Lower lobe of right lung (tissue), 2 donors: ENCODE data around the gene CEACAM16. TPM values are rescaled to one million over a fixed set of nuclear protein-coding genes. Genes with fewer than 3 reads are reported as not detected.
A peak's percentile ranks its signal among the peaks of the same experiment; 100 is the strongest.
"Not testable (repeated sequence)": the region's sequence is repeated elsewhere in the genome, so short reads cannot be mapped to it uniquely, and the experiment has no call there.

Experiments used
- ATAC-seq, 2 donors: fragments of 200-7000 bp; cut with Tn5 transposase; one replicate each; pipeline ENCODE4 v1.9.1; 2020 to 2022; ENCODE audit warnings: mild to moderate bottlenecking in 2 of 2, moderate library complexity in 2 of 2
- DNase-seq: peaks from one replicate; pipeline ENCODE4 v3.0.0-alpha.2; 2020
- H3K27ac ChIP-seq: fragments of 200-600 bp; one replicate; pipeline ENCODE4 v1.8.0; 2022
- H3K27me3 ChIP-seq: fragments of 200-600 bp; one replicate; pipeline ENCODE4 v1.8.0; 2022; ENCODE audit warnings: low read depth
- H3K36me3 ChIP-seq: fragments of 200-600 bp; one replicate; pipeline ENCODE4 v1.8.0; 2022; ENCODE audit warnings: mild to moderate bottlenecking
- H3K4me1 ChIP-seq: fragments of 200-600 bp; one replicate; pipeline ENCODE4 v1.8.0; 2022
- H3K4me3 ChIP-seq: fragments of 200-600 bp; one replicate; pipeline ENCODE4 v1.8.0; 2022; ENCODE audit warnings: mild to moderate bottlenecking
- H3K9me3 ChIP-seq: fragments of 200-600 bp; one replicate; pipeline ENCODE4 v1.8.0; 2022
- intact Hi-C: fragments of 100-400 bp; cut with DNase I; formaldehyde crosslinking; loops from one replicate; pipeline ENCODE4 v1.11.0; 2022
- total RNA-seq: library from RNA; stranded (reverse); fragmentation: NEBNext Ultra II Directional; extraction: Animal tissue kit (Norgen Biotek cat#: 25700); gene quantifications from one replicate; pipeline ENCODE4 v1.2.1, GENCODE V29; 2021
- TF ChIP-seq, protein P1 (sequence below): fragments of 200-600 bp; IDR thresholded peaks from one replicate; pipeline ENCODE4 v1.8.0; 2022; ENCODE audit warnings: antibody characterized with exemption, mild to moderate bottlenecking
- donor health status: DM: no; HTN: yes; CAD: no; lungs with severe emphysema.

Gene CEACAM16
- total RNA-seq, 1 donor from 2014 or later, result not detected

DNA sequence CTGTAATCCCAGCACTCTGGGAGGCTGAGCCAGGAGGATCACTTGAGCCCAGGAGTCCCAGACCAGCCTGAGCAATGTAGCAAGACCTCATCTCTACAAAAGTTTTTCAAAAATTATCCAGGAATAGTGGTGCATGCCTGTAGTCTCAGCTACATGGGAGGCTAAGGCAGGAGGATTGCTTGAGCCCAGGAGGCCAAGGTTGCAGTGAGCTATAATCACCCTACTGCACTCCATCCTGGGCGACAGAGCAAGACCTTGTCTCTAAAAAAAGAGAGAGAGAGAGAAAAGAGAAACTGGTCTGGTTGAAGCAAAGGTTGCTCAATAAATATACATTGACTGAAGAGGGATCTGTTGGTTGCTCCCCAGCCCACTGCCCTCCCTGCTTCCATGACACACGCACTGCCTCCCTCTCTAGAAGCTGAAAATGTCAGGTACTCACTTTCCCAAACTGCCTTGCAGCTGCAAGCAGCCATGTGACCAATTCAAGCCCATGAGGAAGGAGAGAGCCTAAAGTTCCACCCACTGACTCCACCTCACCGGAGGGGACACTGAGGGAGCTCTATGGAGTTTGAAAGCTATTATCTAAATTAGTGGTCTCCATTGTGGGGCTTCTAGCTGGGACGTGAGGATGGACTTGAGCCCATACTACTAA, 14.0 kb downstream of the CEACAM16 start:
- peaks cover 4% of the 10 kb centered on the region for H3K9me3 ChIP-seq
- H3K36me3 ChIP-seq, result no peaks in the 10 kb centered on the region
- H3K4me1 ChIP-seq, result peaks cover 10% of the 10 kb centered on the region
- DNase-seq (no peak), ATAC-seq (peak in 1 of 2 donors; percentile 36)
- intact Hi-C loops, result no loop called here
- no peak overlapping the region for H3K4me3 ChIP-seq
- no peak overlapping the region for H3K27ac ChIP-seq
- TF ChIP-seq, protein P1, sequence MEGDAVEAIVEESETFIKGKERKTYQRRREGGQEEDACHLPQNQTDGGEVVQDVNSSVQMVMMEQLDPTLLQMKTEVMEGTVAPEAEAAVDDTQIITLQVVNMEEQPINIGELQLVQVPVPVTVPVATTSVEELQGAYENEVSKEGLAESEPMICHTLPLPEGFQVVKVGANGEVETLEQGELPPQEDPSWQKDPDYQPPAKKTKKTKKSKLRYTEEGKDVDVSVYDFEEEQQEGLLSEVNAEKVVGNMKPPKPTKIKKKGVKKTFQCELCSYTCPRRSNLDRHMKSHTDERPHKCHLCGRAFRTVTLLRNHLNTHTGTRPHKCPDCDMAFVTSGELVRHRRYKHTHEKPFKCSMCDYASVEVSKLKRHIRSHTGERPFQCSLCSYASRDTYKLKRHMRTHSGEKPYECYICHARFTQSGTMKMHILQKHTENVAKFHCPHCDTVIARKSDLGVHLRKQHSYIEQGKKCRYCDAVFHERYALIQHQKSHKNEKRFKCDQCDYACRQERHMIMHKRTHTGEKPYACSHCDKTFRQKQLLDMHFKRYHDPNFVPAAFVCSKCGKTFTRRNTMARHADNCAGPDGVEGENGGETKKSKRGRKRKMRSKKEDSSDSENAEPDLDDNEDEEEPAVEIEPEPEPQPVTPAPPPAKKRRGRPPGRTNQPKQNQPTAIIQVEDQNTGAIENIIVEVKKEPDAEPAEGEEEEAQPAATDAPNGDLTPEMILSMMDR, result no peak
- H3K27me3 ChIP-seq, result no peaks in the 10 kb centered on the region

DNA sequence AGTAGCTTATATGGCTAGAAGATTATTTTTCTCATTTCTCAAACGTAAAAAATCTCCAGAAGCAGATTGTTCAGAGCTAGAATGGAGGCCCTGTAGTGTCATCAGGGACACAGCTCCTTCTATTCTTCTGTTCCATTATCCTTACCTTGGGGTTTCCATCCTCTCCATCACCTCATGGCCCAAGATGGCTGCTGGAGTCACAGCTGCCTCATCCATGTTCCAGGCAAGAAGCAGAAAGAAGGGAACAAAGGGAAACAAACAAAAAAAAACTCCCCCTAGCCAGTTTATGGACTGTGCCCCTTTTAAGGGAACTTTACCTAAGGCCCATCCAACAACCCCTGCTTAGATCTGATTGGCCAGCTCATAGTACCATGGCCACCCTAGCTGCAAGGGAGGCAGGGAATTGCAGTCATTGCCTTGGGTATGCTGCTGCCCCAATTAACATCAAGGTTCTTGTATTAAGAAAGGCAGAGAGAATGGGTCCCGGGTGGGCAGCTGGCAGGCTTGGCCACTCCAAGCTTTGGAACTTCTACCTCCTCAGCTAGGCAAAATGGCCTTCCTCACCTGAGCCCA, 15.7 kb downstream of the CEACAM16 start:
- intact Hi-C loops, result no loop called here
- peaks cover 25% of the 10 kb centered on the region for H3K4me1 ChIP-seq
- H3K9me3 ChIP-seq, result peaks cover 4% of the 10 kb centered on the region
- no peaks in the 10 kb centered on the region for H3K27me3 ChIP-seq
- ATAC-seq (no peak), DNase-seq (no peak)
- H3K36me3 ChIP-seq, result no peaks in the 10 kb centered on the region
- H3K27ac ChIP-seq, result no peak overlapping the region
- TF ChIP-seq, protein P1, result no peak
- no peak overlapping the region for H3K4me3 ChIP-seq

DNA sequence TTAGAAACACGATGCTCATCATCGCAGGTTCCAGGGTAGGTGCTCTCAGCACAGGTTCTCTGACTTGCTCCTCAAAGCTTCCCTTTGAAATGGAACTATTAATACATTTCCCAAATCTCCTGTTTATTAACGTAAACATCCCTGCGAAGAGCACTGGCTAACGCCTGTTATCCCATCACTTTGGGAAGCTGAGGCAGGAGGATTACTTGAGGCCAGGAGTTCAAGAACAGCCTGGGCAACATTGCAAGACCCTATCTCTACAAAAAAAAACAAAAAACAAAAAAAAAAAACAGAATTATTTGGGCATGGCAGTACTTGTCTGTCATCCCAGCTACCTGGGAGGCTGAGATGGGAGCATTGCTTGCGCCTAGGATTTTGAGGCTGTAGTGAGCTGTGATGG, 18.7 kb downstream of the CEACAM16 start:
- Histone ChIP-seq H3K4me3 (no peak overlapping the region), H3K9me3 (peaks cover 4% of the 10 kb centered on the region), H3K27me3 (no peaks in the 10 kb centered on the region), H3K36me3 (no peaks in the 10 kb centered on the region), H3K4me1 (peaks cover 50% of the 10 kb centered on the region), H3K27ac (peak overlapping the region; percentile 83)
- TF ChIP-seq, protein P1, result no peak
- ATAC-seq (no peak), DNase-seq (no peak)
- intact Hi-C loops, result no loop called here

DNA sequence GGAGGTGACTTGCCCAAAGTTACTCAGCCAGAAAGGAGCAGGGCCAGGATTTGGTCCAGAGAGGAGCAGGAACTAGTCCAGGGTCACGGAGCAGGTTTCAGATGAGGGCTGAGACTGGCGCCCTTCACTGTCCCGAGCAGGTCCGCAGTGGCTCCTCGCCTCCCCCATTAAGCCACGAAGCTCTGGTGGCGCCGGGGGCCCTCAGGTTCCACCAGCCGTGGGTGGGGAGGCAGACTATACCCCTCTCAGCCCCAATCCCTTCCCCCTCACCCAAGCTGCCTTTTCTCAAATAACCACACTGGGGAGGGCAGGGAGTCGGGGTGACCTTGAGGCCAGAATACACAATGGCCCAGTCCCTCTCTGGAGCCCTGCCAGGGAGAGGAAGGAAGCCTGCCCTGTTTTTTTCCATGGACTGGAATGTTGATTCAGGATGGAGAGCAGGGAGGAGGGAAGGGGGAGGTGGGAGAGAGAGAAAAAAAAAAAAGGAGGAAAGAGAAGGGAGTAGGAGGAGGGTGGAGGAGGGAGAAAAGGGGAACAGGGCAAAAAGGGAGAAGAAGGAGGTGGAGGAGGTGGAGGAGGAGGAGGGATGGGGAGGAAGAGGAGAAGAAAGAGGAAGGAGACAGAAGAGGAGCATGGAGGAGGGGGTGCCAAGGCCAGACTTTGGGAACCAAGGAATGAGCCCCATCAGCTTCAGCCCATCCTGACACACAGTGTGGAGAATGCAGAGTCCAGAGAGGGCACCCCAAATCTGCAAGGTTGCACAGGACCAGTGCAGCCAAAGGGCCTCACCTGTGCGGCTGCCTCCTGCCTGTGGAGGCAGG, 19.7 kb downstream of the CEACAM16 start:
- DNase-seq, result peak; percentile 74
- intact Hi-C loops, result no loop called here
- TF ChIP-seq, protein P1, result no peak
- ATAC-seq, result peak; percentile 62 to 80
- Histone ChIP-seq H3K36me3 (no peaks in the 10 kb centered on the region), H3K9me3 (peaks cover 4% of the 10 kb centered on the region), H3K4me3 (peak overlapping the region; percentile 27), H3K4me1 (peaks cover 61% of the 10 kb centered on the region), H3K27ac (peak overlapping the region; percentile 83), H3K27me3 (no peaks in the 10 kb centered on the region)

DNA sequence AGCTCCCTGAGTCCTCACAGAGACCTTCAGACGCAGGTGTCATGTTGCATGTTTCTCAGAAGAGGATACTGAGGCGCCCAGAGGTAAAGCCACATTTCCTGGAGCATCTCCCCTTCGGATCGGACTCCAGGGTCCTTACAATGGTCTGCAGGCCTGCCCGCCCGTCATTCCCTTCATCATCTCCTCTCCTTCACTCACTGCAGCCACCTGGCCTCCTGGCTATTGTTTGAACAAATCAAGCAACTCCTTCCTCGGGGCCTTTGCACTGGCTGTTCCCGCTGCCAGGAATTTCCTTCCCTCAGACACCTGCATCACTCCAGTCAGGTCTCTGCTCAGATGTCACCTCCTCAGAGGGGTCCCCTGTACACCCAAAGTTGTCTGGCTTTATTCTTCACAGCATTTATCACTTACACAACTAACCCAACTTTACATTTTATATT, 20.3 kb downstream of the CEACAM16 start:
- intact Hi-C loops, result no loop called here
- TF ChIP-seq, protein P1, result no peak
- H3K27me3 ChIP-seq, result no peaks in the 10 kb centered on the region
- ATAC-seq (no peak), DNase-seq (no peak)
- no peaks in the 10 kb centered on the region for H3K36me3 ChIP-seq
- no peak overlapping the region for H3K27ac ChIP-seq
- H3K9me3 ChIP-seq, result peaks cover 4% of the 10 kb centered on the region
- H3K4me3 ChIP-seq, result no peak overlapping the region
- H3K4me1 ChIP-seq, result peaks cover 67% of the 10 kb centered on the region

DNA sequence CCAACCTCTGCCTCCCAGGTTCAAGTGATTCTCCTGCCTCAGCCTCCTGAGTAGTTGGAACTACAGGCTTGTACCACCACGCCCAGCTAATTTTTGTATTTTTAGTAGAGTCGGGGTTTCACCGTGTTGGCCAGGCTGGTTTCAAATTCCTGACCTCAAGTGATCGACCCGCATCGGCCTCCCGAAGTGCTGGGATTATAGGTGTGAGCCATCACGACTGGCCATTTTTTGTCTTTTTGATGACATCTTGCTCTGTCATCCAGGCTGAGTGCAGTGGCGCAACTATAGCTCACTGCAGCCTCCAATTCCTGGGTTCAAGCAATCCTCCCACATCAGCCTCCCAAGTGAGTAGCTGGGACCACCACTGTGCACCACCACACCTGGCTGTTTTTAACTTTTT, 21.4 kb downstream of the CEACAM16 start:
- not testable (repeated sequence) for H3K27me3 ChIP-seq, H3K9me3 ChIP-seq, H3K27ac ChIP-seq, DNase-seq, ATAC-seq, H3K4me3 ChIP-seq, H3K36me3 ChIP-seq
- H3K4me1 ChIP-seq, result peaks cover 78% of the 10 kb centered on the region
- intact Hi-C loops, result loop anchor here (5.0 kb wide), 1 partner anchor 52 kb away; no protein-coding TSS in a partner anchor
